ENCODE measurements around the gene TNK1.

The TNK1 gene

GRCh38 chr17:7426203-7426863 is 45.4 kb downstream of the TNK1 start:
- H4K20me1 ChIP-seq (ENCODE audit: low read depth, low read length): no peaks in the 10 kb centered on the region
- H3K4me3 ChIP-seq (ENCODE audit: insufficient read depth, low read length, poor library complexity, severe bottlenecking): no peak overlapping the region
- H3K36me3 ChIP-seq (ENCODE audit: low read length): no peaks in the 10 kb centered on the region
- TF ChIP-seq CTCF (IDR thresholded peaks at IDR 0.05; ENCODE audit: insufficient read depth, low read length, poor library complexity, severe bottlenecking): no peak
- TF ChIP-seq EZH2phosphoT487 (conservative IDR thresholded peaks at IDR 0.05; ENCODE audit: low read length): no peak
- H3K27me3 ChIP-seq (ENCODE audit: low read length): no peaks in the 10 kb centered on the region
- no peaks in the 10 kb centered on the region for H3K9me2 ChIP-seq (replicated peaks; ENCODE audit: insufficient read depth, low read length)
- H3K27ac ChIP-seq (ENCODE audit: low read depth, low read length): no peak overlapping the region
- no peaks in the 10 kb centered on the region for H3K9me3 ChIP-seq (ENCODE audit: insufficient read depth, low read length)
- H2AFZ ChIP-seq (ENCODE audit: low read depth, low read length, severe bottlenecking): no peak overlapping the region
- no peaks in the 10 kb centered on the region for H3K79me2 ChIP-seq (ENCODE audit: insufficient read depth, low read length)
- no peaks in the 10 kb centered on the region for H3F3A ChIP-seq (ENCODE audit: insufficient read depth)
- no peak overlapping the region for H3K9ac ChIP-seq (ENCODE audit: low read length)
- H3K4me2 ChIP-seq (ENCODE audit: low read depth, low read length, poor library complexity, severe bottlenecking): no peak overlapping the region

- Histone ChIP-seq H2AFZ (ENCODE audit: low read depth, low read length, severe bottlenecking) (no peak overlapping the region), H3F3A (ENCODE audit: insufficient read depth) (no peaks in the 10 kb centered on the region), H3K36me3 (ENCODE audit: low read length) (no peaks in the 10 kb centered on the region), H3K9ac (ENCODE audit: low read length) (no peak overlapping the region), H3K9me3 (ENCODE audit: insufficient read depth, low read length) (no peaks in the 10 kb centered on the region), H3K79me2 (ENCODE audit: insufficient read depth, low read length) (no peaks in the 10 kb centered on the region), H3K9me2 (replicated peaks; ENCODE audit: insufficient read depth, low read length) (no peaks in the 10 kb centered on the region), H3K27ac (ENCODE audit: low read depth, low read length) (no peak overlapping the region), H4K20me1 (ENCODE audit: low read depth, low read length) (no peaks in the 10 kb centered on the region), H3K27me3 (ENCODE audit: low read length) (no peaks in the 10 kb centered on the region), H3K4me2 (ENCODE audit: low read depth, low read length, poor library complexity, severe bottlenecking) (no peak overlapping the region), H3K4me3 (ENCODE audit: insufficient read depth, low read length, poor library complexity, severe bottlenecking) (no peak overlapping the region)
- TF ChIP-seq EZH2phosphoT487 (conservative IDR thresholded peaks at IDR 0.05; ENCODE audit: low read length) (no peak), CTCF (IDR thresholded peaks at IDR 0.05; ENCODE audit: insufficient read depth, low read length, poor library complexity, severe bottlenecking) (no peak)
These were observed 46.1 kb downstream of the TNK1 start for GRCh38 chr17:7426896-7427489.

- no peak overlapping the region for H3K9ac ChIP-seq (ENCODE audit: low read length)
- no peaks in the 10 kb centered on the region for H3K9me3 ChIP-seq (ENCODE audit: insufficient read depth, low read length)
- no peak overlapping the region for H3K4me3 ChIP-seq (ENCODE audit: insufficient read depth, low read length, poor library complexity, severe bottlenecking)
- no peaks in the 10 kb centered on the region for H3K79me2 ChIP-seq (ENCODE audit: insufficient read depth, low read length)
- no peaks in the 10 kb centered on the region for H3K9me2 ChIP-seq (replicated peaks; ENCODE audit: insufficient read depth, low read length)
- no peaks in the 10 kb centered on the region for H4K20me1 ChIP-seq (ENCODE audit: low read depth, low read length)
- H3F3A ChIP-seq (ENCODE audit: insufficient read depth): no peaks in the 10 kb centered on the region
- no peak overlapping the region for H2AFZ ChIP-seq (ENCODE audit: low read depth, low read length, severe bottlenecking)
- H3K27ac ChIP-seq (ENCODE audit: low read depth, low read length): no peak overlapping the region
- no peaks in the 10 kb centered on the region for H3K27me3 ChIP-seq (ENCODE audit: low read length)
- H3K36me3 ChIP-seq (ENCODE audit: low read length): no peaks in the 10 kb centered on the region
- H3K4me2 ChIP-seq (ENCODE audit: low read depth, low read length, poor library complexity, severe bottlenecking): no peak overlapping the region
- TF ChIP-seq EZH2phosphoT487 (conservative IDR thresholded peaks at IDR 0.05; ENCODE audit: low read length) (no peak), CTCF (IDR thresholded peaks at IDR 0.05; ENCODE audit: insufficient read depth, low read length, poor library complexity, severe bottlenecking) (no peak)
These were observed 46.7 kb downstream of the TNK1 start for GRCh38 chr17:7427549-7427948.

All from SU-DHL-6 (cell line).